ENCODE results near the gene PGBD2.
"Not testable (repeated sequence)": the region's sequence is repeated elsewhere in the genome, so short reads cannot be mapped to it uniquely, and the experiment has no call there.

The PGBD2 gene

DNA sequence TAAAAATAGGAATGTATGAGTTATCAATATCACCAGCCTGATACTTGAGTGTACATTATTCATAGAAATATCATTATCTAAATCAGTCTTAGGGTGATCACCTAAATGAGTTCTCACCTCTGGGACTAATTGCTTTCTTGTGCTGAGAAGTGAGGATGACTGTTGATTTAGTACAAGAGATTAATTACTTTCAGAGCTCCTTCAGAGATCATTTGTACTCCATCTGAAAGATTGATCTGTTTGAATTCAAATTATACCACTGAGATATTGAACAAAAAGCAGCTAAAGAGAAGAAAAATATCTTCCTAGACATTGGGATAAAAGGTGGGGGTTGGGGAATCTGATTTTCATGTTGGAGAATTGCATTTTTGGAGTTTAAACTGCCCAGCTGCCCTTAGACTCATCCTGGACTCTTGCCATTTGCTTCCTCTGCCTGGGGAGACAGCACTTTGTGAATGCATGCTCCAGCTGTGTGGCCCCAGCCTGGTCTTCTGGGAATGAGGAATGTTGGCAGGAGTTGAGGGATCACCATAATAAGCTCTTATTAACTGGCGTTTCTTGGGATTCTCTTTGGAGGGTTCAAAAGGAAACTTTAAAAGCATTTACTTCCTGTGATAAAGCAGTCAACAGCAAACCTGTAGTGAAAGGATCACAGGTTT, 19.7 kb upstream of the PGBD2 start:
- DNase-seq (ENCODE audit: low read depth in 3 of 3, low spot score in 1 of 3) = no peak

DNA sequence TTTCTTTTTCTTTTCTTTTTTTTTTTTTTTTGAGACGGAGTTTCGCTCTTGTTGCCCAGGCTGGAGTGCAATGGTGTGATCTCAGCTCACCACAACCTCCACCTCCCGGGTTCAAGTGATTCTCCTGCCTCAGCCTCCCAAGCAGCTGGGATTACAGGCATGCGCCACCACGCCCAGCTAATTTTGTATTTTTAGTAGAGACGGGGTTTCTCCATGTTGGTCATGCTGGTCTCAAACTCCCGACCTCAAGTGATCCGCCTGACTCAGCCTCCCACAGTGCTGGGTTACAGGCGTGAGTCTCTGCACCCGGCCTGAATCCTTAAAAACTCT, 16.2 kb upstream of the PGBD2 start:
- DNase-seq (ENCODE audit: low read depth in 3 of 3, low spot score in 1 of 3) = not testable (repeated sequence)

DNA sequence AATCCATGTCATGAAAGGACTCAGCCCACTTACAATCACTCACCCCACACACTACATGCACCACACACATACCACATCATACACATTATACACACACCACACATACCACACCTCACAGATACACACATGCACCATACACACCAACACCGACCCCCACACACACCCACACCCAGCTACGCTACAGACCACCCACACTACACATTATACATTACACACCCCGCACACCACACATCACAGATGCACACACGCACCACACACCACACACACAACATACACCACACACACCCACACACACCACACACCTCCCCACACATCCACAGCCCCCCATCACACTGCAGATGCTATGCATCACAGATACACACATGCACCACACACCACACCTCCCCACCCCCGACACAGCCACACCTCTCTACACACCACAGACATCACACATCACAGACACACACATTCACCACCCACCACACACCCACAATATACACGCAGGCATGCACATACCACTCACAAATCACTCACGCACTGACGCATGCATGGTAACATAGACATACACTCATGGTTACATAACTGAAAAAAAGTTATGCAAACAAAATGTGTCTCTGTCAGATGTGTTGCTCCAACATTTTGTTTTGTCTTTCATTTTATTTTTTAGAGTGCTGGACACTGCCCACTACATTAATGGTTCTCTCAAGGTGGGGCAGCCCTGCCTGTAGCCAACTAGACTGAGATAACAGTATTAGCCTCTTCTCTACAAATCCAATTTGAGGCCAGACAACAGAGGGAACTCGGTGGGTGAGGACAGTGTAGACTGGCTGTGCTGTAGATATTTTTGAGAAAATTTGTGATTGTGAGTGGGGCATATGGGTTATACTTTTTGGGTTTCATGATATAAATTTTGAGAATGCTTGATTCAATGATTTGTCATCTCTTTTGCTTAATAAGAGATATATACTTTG, 15.2 kb upstream of the PGBD2 start:
- no peak for DNase-seq (ENCODE audit: low read depth in 3 of 3, low spot score in 1 of 3)

DNA sequence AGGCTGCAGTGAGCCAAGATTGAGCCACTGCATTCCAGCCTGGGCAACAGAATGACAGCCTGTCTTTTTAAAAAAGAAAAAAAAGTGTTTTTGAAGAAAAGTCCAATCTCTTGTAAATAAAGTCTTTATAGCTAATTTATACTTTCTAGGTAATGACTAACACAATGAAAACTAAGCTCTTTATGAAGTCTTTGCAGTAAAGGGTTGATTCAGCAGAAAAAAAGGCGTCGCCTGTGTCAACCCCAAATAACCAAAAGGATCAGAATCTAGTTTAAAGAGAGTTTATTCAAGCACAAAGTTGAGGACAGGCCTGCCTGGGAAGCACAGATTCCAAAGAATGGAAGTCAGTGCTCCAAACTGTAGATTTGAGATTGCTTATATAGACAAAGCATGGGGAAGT, 14.3 kb upstream of the PGBD2 start:
- DNase-seq (ENCODE audit: low read depth in 3 of 3, low spot score in 1 of 3) = no peak

DNA sequence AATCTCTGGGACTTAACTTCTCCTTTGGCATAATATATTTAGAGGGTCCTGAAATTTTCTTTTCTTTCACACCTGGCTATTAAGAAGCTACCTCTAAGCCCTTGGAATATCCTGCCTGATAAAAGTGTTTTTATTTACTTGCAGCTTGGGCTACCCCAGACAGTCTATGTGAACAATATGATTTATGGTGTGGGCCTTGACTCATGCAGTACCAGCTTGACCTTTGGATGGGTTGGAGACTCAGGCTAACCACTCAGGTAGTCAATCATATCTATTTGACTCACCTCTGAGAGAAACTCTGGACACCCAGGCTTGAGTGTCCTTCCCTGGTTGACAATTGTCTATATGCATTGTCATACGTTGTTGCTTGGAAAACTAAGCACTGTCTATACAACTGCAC, 13.4 kb upstream of the PGBD2 start:
- no peak for DNase-seq (ENCODE audit: low read depth in 3 of 3, low spot score in 1 of 3)

DNA sequence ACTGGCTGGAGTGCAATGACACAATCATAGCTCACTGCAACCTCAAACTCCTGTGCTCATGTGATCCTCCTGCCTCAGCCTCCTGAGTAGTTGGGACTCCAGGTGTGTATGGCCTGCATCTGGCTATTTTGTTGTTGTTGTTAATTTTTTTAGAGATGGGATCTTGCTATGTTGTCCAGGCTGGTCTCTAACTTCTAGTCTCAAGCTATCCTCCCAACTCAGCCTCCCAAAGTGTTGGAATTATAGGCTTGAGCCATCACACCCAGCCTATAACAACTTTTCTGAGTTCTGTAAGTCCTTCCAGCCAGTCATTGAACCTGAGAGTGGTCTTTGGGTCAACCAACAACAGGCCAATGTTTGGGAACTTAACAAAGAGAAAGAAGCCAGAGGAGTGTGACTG, 11.2 kb upstream of the PGBD2 start:
- DNase-seq (ENCODE audit: low read depth in 3 of 3, low spot score in 1 of 3) = no peak

DNA sequence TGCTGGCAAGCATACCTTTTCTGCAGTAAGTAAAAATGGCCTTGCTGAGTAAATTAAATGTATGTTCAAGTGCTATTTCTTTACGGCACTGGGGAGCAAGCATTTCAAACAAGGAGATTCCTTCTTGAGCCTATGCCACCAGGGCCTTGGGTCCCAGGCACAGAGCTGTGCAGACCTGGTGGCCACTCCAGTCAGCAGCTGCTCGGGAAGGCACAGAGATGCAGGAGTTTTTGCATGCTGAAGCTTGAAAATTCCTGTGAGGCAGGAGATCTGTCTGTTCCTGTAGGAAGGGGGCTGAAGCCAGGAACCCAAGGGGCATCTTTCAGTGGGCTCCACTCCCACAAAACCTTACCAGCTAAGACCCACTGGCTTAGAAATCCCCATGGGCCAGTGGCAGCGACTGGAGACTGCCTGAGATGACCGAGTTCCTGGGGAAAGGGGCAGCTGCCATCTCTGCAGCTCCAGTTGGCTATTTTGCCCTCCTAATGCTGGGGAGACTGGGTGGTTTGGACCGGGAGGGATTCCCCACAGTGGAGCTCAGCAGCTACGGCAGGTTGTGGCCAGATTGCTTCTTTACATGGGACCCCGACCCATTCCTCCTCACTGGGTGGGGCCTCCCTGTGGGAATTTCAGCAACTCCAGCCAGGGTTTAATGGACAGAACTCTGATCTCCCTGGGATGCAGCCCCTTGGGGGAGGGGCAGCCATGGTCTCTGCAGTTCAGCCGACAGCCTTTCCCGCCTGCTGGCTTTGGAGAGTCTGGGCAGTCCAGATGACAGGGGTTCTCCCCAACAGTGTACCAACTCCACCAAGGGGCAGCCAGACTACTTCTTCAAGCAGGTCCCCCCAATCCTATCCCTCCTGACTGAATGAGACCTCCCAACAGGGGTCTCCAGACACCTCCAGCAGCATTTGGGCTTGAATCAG, 8.4 kb upstream of the PGBD2 start:
- no peak for DNase-seq (ENCODE audit: low read depth in 3 of 3, low spot score in 1 of 3)

DNA sequence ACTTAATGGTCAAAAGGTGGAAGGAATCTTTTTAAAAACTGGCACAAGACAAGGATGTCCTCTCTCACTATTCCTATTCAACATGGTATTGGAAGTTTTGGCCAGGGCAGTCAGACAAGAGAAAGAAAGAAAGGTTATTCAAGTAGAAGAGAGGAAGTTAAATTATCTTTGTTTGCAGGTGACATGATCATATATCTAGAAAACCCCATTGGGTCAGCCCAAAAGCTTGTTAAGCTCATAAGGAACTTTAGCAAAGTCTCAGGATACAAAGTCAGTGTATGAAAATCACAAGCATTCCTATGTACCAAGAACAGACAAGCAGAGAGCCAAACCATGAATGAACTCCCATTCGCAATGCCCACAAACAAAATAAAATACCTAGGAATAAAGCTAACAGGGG, 5.4 kb upstream of the PGBD2 start:
- DNase-seq (ENCODE audit: low read depth in 3 of 3, low spot score in 1 of 3) = no peak

DNA sequence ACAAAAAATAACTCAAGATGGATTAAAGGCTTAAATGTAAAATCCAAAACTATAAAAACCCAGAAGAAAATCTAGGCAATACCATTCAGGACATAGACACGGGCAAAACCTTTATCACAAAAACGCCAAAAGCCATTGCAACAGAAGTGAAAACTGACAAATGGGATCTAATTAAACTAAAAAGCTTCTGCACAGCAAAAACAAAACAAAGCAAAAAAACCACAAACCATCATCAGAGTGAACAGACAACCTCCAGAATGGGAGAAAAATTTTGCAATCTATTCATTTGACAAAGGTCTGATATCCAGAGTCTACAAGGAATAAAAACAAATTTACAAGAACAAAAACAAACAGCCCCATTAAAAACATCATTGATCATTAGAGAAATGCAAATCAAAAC, 4.5 kb upstream of the PGBD2 start:
- no peak for DNase-seq (ENCODE audit: low read depth in 3 of 3, low spot score in 1 of 3)

DNA sequence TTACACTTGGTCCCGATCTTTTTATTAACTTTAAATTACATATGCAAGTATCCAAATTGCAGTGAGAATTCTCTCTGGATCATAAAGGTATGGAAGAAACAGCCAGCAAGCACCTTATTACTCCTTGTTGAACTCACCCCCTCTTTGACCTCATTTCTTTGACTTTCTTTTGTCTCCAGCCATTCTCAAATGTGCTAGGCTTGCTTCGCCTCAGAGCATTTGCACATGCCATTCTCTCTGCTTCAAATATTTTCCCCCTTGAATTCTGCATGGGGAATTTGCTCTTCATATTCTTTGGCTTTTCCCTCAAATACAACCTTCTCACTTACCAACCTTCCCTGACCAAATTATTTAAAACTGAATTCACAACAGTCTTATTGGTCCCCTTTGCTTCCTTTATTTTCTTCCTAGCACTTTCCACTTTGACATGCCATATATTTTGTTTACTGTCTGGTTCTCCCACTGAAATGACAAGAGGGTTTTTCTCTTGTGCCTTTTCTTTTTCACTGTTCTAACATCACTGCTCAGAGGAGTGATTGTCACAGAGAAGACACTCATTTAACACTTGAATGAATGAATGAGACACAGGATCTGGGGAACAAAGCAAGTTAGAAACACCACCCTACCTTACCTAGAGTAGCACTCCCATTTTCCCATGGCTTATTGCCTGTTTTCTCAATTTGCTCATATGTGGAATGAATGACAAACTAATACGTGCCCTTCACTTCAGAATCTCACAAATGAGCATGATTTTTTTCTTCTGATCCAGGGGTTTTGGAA, 1.4 kb upstream of the PGBD2 start:
- DNase-seq (ENCODE audit: low read depth in 3 of 3, low spot score in 1 of 3) = no peak

DNA sequence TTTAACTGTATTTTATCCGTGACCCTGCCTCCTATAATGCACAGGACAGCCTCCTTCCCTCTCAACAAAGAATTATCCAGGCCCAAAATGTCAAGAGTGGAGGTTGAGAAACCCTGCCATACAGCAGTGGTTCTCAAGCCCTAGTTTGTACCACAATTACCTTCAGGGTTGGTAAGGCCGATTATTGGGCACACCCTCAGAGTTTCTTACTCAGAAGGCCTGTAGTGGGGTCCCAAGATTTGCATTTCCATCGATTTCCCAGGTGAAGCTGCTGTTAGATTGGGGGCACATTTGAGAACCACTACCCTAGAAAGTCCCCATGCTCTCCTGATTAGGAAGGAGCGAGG, 400 bp upstream of the PGBD2 start:
- DNase-seq (ENCODE audit: low read depth in 3 of 3, low spot score in 1 of 3) = no peak

DNA sequence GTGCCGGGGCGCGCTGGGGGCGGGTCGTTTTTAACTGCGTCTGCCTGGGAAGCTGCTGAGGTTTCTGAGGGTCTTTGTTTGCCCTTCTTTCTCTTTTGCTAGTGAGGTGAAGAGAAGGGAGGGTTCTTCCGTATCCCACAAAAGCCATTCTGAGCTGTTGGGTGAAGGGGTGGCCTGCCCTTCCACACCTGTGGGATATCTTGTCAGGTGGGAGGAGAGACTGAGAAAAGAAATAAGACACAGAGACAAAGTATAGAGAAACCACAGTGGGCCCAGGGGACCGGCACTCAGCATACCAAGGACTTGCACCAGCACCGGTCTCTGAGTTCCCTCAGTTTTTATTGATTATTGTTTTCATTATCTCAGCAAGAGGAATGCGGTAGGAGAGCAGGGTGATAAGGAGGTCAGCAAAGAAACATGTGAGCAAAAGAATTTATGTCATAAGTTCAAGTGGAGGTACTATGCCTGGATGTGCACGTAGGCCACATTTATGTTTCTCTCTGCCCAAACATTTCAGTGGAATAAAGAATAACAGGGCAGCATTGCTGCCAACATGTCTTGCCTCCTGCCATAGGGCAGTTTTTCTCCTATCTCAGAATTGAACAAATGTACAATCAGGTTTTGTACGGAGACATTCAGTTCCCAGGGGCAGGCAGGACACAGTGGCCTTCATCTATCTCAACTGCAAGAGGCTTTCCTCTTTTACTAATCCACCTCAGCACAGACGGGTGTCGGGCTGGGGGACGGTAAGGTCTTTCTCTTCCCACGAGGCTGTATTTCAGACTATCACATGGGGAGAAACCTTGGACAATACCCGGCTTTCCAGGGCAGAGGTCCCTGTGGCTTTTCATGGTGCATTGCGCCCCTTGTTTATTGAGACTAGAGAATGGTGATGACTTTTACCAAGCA, 972 bp downstream of the PGBD2 start:
- no peak for DNase-seq (ENCODE audit: low read depth in 3 of 3, low spot score in 1 of 3)

DNA sequence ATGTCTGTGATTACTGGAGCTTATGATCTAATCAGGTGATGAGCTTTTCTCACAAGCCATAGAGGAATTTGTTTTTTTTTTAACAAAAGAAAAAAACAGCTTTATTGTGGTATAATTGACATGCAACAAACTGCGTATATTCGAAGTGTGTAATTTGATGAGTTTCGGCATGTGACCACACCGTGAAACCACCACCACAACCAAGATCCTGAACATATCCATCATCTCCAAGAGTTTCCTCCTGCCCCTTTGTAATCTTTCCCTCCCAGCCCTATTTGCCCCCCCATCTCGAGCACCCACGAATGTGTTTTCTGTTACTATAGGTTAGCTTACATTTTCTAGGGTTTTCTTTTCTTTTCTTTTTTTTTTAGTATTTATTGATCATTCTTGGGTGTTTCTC, 4.7 kb downstream of the PGBD2 start:
- no peak for DNase-seq (ENCODE audit: low read depth in 3 of 3, low spot score in 1 of 3)

DNA sequence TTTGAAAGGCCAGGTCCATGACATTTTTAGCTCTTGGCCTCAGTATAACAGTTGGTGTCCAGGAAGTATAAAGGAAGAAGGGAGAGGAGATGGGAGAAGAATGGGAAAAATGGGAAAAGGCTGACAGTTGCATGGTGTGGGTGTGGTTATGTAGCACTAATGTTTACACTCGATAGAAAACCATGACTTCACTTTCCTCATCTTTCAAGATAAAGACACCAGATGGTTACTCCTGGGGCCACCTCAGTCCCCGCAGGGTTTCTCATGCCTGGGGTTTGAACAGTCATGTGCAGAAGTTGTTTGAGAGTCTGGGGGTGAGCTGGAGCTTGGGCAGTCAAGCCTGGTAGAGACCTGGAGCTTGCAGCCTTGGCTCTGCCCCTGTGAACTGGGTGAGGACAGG, 7.9 kb downstream of the PGBD2 start:
- DNase-seq (ENCODE audit: low read depth in 3 of 3, low spot score in 1 of 3) = no peak

DNA sequence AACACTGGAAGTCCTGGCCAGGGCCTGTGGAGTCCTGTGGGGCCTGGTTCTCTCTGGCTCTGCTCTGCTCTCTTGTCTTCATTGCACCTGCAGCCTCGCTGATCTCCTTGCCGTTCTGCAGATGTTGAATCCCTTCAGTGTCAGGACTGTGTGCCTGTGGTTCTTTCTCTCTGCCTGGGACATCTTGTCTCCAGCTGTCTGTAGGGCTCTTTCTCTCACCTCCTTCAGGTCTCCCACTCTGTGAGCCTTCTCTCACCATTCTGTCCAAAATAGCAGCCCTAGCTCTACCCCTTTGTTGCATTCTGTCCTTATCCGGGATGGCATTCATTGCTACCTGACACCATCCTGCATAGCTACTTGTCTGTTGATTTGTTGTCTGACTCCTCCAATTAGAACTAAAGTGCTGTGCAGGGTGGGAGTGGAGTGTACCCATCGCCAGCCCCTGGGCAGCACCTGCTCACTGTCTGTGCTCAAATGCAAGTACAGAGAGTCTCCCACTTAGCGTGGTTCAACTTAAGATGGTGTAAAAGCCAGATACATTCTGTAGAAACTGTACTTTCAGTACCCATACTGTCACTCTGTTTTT, 8.9 kb downstream of the PGBD2 start:
- no peak for DNase-seq (ENCODE audit: low read depth in 3 of 3, low spot score in 1 of 3)

DNA sequence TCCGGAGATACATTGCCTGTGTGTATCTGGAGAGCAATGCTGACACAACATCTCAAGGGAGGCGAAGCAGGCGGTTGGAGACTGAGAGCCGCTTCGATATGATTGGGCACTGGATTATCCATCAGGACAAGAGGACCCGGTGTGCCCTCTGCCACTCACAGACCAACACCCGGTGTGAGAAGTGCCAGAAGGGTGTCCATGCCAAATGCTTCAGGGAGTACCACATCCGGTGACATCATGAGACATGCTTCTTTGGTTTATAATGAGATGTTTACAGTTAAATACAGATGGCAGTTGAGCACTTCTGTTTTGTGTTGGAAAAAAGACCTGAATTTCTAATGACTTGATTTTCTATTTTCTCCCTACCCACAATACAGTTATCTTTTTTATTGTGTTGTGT, 12.1 kb downstream of the PGBD2 start:
- no peak for DNase-seq (ENCODE audit: low read depth in 3 of 3, low spot score in 1 of 3)

DNA sequence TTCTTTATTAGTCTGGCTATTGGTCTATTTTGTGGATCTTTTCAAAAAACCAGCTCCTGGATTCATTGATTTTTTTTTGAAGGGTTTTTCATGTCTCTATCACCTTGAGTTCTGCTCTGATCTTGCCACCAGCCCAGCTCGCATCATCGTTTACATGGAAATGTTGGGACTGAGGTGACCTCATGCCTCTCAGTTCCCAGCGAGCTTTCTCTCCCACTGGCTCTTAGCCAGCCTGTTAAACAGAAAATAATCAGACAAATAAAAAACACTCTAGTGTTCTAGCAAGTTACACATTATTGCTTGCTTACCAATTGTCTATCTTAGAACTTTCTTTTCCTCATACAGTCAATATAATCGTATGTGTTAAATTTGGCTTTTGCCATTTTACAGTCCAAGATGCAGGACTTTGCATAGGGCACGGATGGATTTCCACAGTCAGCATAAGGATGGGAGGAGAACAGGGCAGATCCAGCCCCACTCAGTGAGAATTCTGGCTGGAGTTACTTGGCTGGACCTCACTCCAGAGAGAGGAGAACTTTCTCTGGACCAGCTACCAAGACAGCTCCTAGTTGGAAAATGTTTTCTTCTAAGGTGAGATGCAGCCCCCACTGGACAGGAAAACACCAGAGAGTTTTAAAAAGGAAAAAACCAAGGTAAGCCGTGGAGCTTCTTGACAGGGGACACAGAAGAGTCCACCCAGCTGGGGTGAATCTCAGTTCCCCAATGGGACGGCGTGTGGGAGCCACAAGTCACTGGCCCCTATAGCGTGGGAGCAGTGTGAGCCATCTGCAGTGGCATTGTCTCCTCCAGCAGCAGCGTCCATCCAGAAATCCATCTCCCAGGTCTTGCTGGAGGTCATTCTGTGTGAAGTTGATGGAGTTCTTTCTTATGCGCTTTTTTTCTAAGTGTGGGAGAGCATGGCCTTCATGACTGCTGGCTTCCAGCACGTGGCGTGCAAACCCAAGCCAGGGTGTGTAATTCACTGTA, 17.6 kb downstream of the PGBD2 start:
- no peak for DNase-seq (ENCODE audit: low read depth in 3 of 3, low spot score in 1 of 3)

DNA sequence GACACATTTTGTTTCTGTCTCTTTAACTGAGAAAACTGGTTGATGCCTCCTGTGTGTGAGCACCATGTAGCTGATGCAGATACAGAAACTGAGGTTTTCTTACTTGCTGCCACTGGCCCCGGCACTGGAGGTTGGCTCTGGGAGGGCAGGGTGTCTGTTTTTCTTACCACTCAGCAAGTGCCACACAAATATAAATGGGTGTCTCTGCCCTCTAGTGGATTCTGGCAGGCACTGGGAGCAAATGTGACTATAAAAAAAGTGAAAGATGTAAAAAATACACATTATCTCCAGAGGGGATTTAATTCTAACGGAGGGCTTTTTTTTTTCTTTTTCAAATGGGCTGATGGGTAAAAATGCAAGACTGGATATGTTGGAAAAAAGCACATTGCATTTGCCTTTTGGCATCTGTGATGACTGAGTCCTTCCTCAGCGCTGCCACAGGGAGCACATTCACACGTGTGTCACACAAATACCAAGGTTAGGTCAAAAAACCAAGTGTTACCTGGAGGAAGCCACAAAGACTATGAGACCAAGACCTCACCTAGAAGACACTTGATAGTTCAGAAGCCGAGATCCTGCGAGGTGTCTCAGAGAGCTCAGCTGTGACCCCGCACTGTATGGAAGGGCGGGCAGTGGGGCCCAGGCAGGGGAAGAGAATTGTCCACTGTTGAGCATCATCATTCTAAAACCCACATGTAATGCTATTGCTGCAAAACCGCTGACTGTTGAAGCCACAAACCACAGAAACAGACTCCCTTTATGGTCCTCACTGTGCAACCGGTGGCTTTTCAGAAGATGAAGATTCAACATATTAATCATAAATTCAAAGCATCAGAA, 18.9 kb downstream of the PGBD2 start:
- no peak for DNase-seq (ENCODE audit: low read depth in 3 of 3, low spot score in 1 of 3)

All from stimulated activated CD4-positive, alpha-beta T cell treated with anti-CD3 and anti-CD28 coated beads, TNF-alpha, amount 100 ng/mL, for 1 hour (primary cell).